ENCODE data around the gene DUSP15.

The DUSP15 gene

GRCh38 chr20:31868853-31869672 lies 1.3 kb downstream of the DUSP15 start:
- Histone ChIP-seq H3K27ac (ENCODE audit: low read depth, low read length) (no peak overlapping the region), H3K4me3 (ENCODE audit: low read depth, low read length) (peak overlapping the region; percentile 87)

GRCh38 chr20:31866221-31866620 lies 4.1 kb downstream of the DUSP15 start:
- Histone ChIP-seq H3K4me1 (ENCODE audit: control insufficient read depth, insufficient read depth, low read length) (peaks cover 11% of the 10 kb centered on the region), H3K27me3 (ENCODE audit: control insufficient read depth, insufficient read depth, low read length) (peaks cover 40% of the 10 kb centered on the region), H3K4me3 (ENCODE audit: low read depth, low read length) (no peak overlapping the region), H3K36me3 (ENCODE audit: control insufficient read depth, insufficient read depth, low read length) (no peaks in the 10 kb centered on the region), H3K27ac (ENCODE audit: low read depth, low read length) (no peak overlapping the region), H3K9me3 (ENCODE audit: control insufficient read depth, insufficient read depth, low read depth, low read length) (no peaks in the 10 kb centered on the region), H3K9ac (ENCODE audit: low read length) (no peak overlapping the region)

More at GRCh38 chr20:31868853-31869672, 1.3 kb downstream of the DUSP15 start:
- Histone ChIP-seq H3K27me3 (ENCODE audit: control insufficient read depth, insufficient read depth, low read length) (peaks cover 62% of the 10 kb centered on the region), H3K4me1 (ENCODE audit: control insufficient read depth, insufficient read depth, low read length) (0 out of 2 replicates have a peak, but pooled peaks cover 4% of the 10 kb centered on the region), H3K36me3 (ENCODE audit: control insufficient read depth, insufficient read depth, low read length) (no peaks in the 10 kb centered on the region), H3K9ac (ENCODE audit: low read length) (no peak overlapping the region), H3K9me3 (ENCODE audit: control insufficient read depth, insufficient read depth, low read depth, low read length) (no peaks in the 10 kb centered on the region)

- Histone ChIP-seq H3K9ac (ENCODE audit: low read length) (no peak overlapping the region), H3K27me3 (ENCODE audit: control insufficient read depth, insufficient read depth, low read length) (peaks cover 36% of the 10 kb centered on the region), H3K4me1 (ENCODE audit: control insufficient read depth, insufficient read depth, low read length) (peaks cover 16% of the 10 kb centered on the region), H3K9me3 (ENCODE audit: control insufficient read depth, insufficient read depth, low read depth, low read length) (no peaks in the 10 kb centered on the region), H3K4me3 (ENCODE audit: low read depth, low read length) (no peak overlapping the region), H3K27ac (ENCODE audit: low read depth, low read length) (no peak overlapping the region), H3K36me3 (ENCODE audit: control insufficient read depth, insufficient read depth, low read length) (no peaks in the 10 kb centered on the region)
These were observed 5.6 kb downstream of the DUSP15 start for GRCh38 chr20:31864521-31865400.

GRCh38 chr20:31863296-31864085 lies 6.8 kb downstream of the DUSP15 start:
- Histone ChIP-seq H3K9ac (ENCODE audit: low read length) (no peak overlapping the region), H3K9me3 (ENCODE audit: control insufficient read depth, insufficient read depth, low read depth, low read length) (no peaks in the 10 kb centered on the region), H3K4me3 (ENCODE audit: low read depth, low read length) (no peak overlapping the region), H3K27me3 (ENCODE audit: control insufficient read depth, insufficient read depth, low read length) (peaks cover 36% of the 10 kb centered on the region), H3K36me3 (ENCODE audit: control insufficient read depth, insufficient read depth, low read length) (no peaks in the 10 kb centered on the region), H3K27ac (ENCODE audit: low read depth, low read length) (no peak overlapping the region), H3K4me1 (ENCODE audit: control insufficient read depth, insufficient read depth, low read length) (peaks cover 16% of the 10 kb centered on the region)

- Histone ChIP-seq H3K4me1 (ENCODE audit: control insufficient read depth, insufficient read depth, low read length) (peaks cover 16% of the 10 kb centered on the region), H3K9me3 (ENCODE audit: control insufficient read depth, insufficient read depth, low read depth, low read length) (no peaks in the 10 kb centered on the region), H3K4me3 (ENCODE audit: low read depth, low read length) (peak overlapping the region; percentile 75), H3K27ac (ENCODE audit: low read depth, low read length) (no peak overlapping the region), H3K9ac (ENCODE audit: low read length) (no peak overlapping the region), H3K27me3 (ENCODE audit: control insufficient read depth, insufficient read depth, low read length) (peaks cover 41% of the 10 kb centered on the region), H3K36me3 (ENCODE audit: control insufficient read depth, insufficient read depth, low read length) (no peaks in the 10 kb centered on the region)
These were observed 7.8 kb downstream of the DUSP15 start for GRCh38 chr20:31862506-31862905.

- Histone ChIP-seq H3K4me3 (ENCODE audit: low read depth, low read length) (peak overlapping the region; percentile 75), H3K36me3 (ENCODE audit: control insufficient read depth, insufficient read depth, low read length) (no peaks in the 10 kb centered on the region), H3K9ac (ENCODE audit: low read length) (peak overlapping the region; percentile 21), H3K27me3 (ENCODE audit: control insufficient read depth, insufficient read depth, low read length) (peaks cover 41% of the 10 kb centered on the region), H3K4me1 (ENCODE audit: control insufficient read depth, insufficient read depth, low read length) (peaks cover 16% of the 10 kb centered on the region), H3K27ac (ENCODE audit: low read depth, low read length) (no peak overlapping the region), H3K9me3 (ENCODE audit: control insufficient read depth, insufficient read depth, low read depth, low read length) (no peaks in the 10 kb centered on the region)
These were observed 8.2 kb downstream of the DUSP15 start for GRCh38 chr20:31862157-31862470.

- Histone ChIP-seq H3K4me1 (ENCODE audit: control insufficient read depth, insufficient read depth, low read length) (peaks cover 19% of the 10 kb centered on the region), H3K36me3 (ENCODE audit: control insufficient read depth, insufficient read depth, low read length) (no peaks in the 10 kb centered on the region), H3K9me3 (ENCODE audit: control insufficient read depth, insufficient read depth, low read depth, low read length) (no peaks in the 10 kb centered on the region), H3K27me3 (ENCODE audit: control insufficient read depth, insufficient read depth, low read length) (peaks cover 40% of the 10 kb centered on the region), H3K27ac (ENCODE audit: low read depth, low read length) (no peak overlapping the region), H3K9ac (ENCODE audit: low read length) (peak overlapping the region; percentile 48), H3K4me3 (ENCODE audit: low read depth, low read length) (peak overlapping the region; percentile 75)
These were observed 8.8 kb downstream of the DUSP15 start for GRCh38 chr20:31861385-31862156.

- Histone ChIP-seq H3K4me1 (ENCODE audit: control insufficient read depth, insufficient read depth, low read length) (peaks cover 22% of the 10 kb centered on the region), H3K36me3 (ENCODE audit: control insufficient read depth, insufficient read depth, low read length) (no peaks in the 10 kb centered on the region), H3K9ac (ENCODE audit: low read length) (peak overlapping the region; percentile 48), H3K27me3 (ENCODE audit: control insufficient read depth, insufficient read depth, low read length) (peaks cover 44% of the 10 kb centered on the region), H3K4me3 (ENCODE audit: low read depth, low read length) (peak overlapping the region; percentile 75), H3K27ac (ENCODE audit: low read depth, low read length) (no peak overlapping the region), H3K9me3 (ENCODE audit: control insufficient read depth, insufficient read depth, low read depth, low read length) (no peaks in the 10 kb centered on the region)
These were observed 9.3 kb downstream of the DUSP15 start for GRCh38 chr20:31861135-31861384.

- Histone ChIP-seq H3K4me1 (ENCODE audit: control insufficient read depth, insufficient read depth, low read length) (peaks cover 22% of the 10 kb centered on the region), H3K4me3 (ENCODE audit: low read depth, low read length) (peak overlapping the region; percentile 75)
These were observed 9.8 kb downstream of the DUSP15 start for GRCh38 chr20:31860390-31861134.

GRCh38 chr20:31859998-31860380 lies 10.3 kb downstream of the DUSP15 start:
- H3K4me3 ChIP-seq (ENCODE audit: low read depth, low read length), result peak overlapping the region; percentile 75; the same call in 1 of the 2 replicates
- no peaks in the 10 kb centered on the region for H3K36me3 ChIP-seq (ENCODE audit: control insufficient read depth, insufficient read depth, low read length)
- H3K9me3 ChIP-seq (ENCODE audit: control insufficient read depth, insufficient read depth, low read depth, low read length), result no peaks in the 10 kb centered on the region
- no peak overlapping the region for H3K9ac ChIP-seq (ENCODE audit: low read length)
- H3K27me3 ChIP-seq (ENCODE audit: control insufficient read depth, insufficient read depth, low read length), result peaks cover 49% of the 10 kb centered on the region
- H3K27ac ChIP-seq (ENCODE audit: low read depth, low read length), result no peak overlapping the region
- H3K4me1 ChIP-seq (ENCODE audit: control insufficient read depth, insufficient read depth, low read length), result peaks cover 22% of the 10 kb centered on the region

More at GRCh38 chr20:31860390-31861134, 9.8 kb downstream of the DUSP15 start:
- Histone ChIP-seq H3K27me3 (ENCODE audit: control insufficient read depth, insufficient read depth, low read length) (peaks cover 44% of the 10 kb centered on the region), H3K9me3 (ENCODE audit: control insufficient read depth, insufficient read depth, low read depth, low read length) (no peaks in the 10 kb centered on the region), H3K36me3 (ENCODE audit: control insufficient read depth, insufficient read depth, low read length) (no peaks in the 10 kb centered on the region), H3K9ac (ENCODE audit: low read length) (peak overlapping the region; percentile 48), H3K27ac (ENCODE audit: low read depth, low read length) (no peak overlapping the region)

Data from HUES6 (cell line).